A172 (cell line): ENCODE data around the gene TECPR2. TPM values are rescaled to one million over a fixed set of nuclear protein-coding genes. Genes with fewer than 3 reads are reported as not detected.
"Not testable (repeated sequence)": the region's sequence is repeated elsewhere in the genome, so short reads cannot be mapped to it uniquely, and the experiment has no call there.

Experiments used
- DNase-seq: peaks from one replicate; pipeline ENCODE4 v3.0.0-alpha.2; 2015; ENCODE audit warnings: low spot score
- total RNA-seq: library from RNA; depleted of rRNA; stranded (reverse); fragments of >200 nt; shearing (Covaris generic); gene quantifications from 2 replicates; pipeline ENCODE4 v1.2.3, GENCODE V29; 2014; rRNA removed

Gene TECPR2, protein sequence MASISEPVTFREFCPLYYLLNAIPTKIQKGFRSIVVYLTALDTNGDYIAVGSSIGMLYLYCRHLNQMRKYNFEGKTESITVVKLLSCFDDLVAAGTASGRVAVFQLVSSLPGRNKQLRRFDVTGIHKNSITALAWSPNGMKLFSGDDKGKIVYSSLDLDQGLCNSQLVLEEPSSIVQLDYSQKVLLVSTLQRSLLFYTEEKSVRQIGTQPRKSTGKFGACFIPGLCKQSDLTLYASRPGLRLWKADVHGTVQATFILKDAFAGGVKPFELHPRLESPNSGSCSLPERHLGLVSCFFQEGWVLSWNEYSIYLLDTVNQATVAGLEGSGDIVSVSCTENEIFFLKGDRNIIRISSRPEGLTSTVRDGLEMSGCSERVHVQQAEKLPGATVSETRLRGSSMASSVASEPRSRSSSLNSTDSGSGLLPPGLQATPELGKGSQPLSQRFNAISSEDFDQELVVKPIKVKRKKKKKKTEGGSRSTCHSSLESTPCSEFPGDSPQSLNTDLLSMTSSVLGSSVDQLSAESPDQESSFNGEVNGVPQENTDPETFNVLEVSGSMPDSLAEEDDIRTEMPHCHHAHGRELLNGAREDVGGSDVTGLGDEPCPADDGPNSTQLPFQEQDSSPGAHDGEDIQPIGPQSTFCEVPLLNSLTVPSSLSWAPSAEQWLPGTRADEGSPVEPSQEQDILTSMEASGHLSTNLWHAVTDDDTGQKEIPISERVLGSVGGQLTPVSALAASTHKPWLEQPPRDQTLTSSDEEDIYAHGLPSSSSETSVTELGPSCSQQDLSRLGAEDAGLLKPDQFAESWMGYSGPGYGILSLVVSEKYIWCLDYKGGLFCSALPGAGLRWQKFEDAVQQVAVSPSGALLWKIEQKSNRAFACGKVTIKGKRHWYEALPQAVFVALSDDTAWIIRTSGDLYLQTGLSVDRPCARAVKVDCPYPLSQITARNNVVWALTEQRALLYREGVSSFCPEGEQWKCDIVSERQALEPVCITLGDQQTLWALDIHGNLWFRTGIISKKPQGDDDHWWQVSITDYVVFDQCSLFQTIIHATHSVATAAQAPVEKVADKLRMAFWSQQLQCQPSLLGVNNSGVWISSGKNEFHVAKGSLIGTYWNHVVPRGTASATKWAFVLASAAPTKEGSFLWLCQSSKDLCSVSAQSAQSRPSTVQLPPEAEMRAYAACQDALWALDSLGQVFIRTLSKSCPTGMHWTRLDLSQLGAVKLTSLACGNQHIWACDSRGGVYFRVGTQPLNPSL (N-terminal part only)
- 2.4 and 7.1 TPM in 2 replicates for total RNA-seq

DNA sequence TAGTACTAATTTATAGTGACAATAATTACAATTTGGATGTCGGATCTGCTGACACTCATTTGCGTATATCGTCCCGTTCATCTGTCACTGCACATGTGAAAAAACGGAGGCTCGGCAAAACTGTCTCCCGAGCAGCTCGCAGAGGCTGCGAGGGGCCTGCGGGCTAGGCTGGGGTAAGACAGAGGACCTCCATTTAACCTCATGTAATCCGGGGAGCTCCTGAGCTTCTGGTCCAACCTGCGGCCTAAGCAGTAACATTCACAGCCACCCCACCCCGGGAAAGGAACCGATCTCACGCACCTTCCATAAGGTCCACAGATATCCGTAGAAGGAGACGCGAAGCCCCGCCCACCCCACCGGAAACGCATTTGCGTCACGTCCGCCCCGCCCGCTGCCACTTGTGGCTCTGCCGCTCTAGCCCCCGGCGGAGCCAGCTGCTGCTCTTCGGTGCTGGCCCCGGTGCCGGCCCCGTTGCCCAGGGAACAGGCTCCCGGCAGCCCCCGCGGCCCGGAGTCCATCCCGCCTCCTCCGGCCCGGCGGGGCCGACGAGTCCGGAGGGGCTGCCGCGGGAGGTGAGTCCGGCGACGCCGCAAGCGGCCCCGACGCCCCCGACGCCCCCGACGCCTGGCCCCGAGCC is at the start of gene TECPR2, which contains the start of gene CINP:
TSS of gene TECPR2 (plus strand) at position 397 of the 637 bp plus-strand sequence. CDS start 13,781 bp downstream, outside the sequence.
TSS of gene CINP (minus strand) at position 346 of the 637 bp plus-strand sequence. CDS start at position 307, 39 bp downstream.
- peak; percentile 75 for DNase-seq

DNA sequence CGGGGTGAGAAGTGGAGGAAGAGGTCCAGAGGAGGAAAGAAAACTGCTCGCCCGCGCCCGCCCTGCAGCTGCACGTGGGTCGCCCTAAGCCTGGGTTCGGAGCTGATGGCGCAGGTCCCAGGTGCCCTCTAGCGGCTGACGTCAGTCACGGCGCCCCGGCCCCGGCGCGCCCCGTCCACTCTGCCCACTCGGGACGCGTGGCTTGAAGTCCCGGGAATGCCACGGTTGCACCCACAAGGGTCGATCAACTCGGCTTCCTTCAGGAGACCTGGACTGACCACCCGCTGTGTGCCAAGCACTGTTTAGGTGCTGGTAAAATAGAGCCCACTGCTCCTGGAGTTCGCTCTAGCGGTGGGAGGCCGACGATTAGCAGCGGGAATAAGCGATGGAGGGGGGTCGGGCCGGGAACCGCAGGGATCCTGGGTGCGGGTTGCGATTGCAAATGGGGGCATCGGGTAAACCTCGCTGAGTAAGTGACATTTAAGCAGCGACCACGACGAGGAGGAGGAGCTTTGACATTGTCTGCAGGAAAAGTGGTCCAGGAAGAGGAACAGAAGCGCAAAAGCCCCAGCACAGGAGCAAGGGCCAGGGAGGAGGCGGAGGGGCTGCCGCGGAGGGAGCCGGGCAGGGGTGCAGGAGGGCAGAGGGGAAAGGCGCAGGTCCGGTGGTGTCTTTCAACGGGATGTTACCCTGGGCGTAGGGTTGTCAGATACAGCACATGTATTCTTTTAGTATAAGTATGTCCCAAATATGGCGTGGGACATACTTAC is 48.3 kb upstream of the TECPR2 start:
- DNase-seq: peak; percentile 56

DNA sequence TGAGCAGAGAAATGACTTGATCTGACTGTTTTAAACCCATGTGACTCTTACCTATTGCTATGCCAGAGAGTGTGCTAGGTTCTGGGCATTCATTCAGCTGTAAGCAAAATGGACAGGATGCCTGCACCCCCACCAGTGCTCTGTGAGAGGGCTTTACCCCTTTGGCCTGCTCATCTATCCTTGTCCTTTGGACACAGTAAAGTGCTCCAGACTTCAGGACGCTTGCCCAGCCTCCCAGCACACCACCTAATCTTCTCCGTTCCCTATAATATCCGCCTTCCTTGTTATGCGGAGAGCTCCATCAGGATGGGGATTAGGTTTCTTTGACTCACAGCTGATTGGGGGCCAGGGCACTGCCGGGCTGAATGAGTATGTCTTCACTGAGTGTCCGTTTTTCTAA is 47.6 kb upstream of the TECPR2 start:
- no peak for DNase-seq

DNA sequence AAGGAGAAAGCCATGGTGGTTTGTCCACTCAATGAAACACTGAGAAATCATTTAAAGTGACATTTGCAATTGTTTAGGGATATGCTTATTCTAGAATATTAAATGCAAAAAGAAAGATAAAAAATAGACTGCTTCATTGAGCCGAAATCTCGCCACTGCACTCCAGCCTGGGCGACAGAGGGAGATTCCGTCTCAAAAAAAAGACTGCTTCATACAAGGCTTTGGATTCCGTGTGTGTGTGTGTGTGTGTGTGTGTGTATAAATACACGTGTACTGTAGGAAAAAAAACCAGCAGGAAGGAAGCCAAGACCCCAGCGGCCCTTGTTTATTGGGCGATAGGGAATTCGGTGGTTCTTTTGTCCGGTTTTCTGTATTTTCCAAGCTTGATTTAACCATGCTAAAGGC is 46.4 kb upstream of the TECPR2 start:
- DNase-seq: peak; percentile 23

DNA sequence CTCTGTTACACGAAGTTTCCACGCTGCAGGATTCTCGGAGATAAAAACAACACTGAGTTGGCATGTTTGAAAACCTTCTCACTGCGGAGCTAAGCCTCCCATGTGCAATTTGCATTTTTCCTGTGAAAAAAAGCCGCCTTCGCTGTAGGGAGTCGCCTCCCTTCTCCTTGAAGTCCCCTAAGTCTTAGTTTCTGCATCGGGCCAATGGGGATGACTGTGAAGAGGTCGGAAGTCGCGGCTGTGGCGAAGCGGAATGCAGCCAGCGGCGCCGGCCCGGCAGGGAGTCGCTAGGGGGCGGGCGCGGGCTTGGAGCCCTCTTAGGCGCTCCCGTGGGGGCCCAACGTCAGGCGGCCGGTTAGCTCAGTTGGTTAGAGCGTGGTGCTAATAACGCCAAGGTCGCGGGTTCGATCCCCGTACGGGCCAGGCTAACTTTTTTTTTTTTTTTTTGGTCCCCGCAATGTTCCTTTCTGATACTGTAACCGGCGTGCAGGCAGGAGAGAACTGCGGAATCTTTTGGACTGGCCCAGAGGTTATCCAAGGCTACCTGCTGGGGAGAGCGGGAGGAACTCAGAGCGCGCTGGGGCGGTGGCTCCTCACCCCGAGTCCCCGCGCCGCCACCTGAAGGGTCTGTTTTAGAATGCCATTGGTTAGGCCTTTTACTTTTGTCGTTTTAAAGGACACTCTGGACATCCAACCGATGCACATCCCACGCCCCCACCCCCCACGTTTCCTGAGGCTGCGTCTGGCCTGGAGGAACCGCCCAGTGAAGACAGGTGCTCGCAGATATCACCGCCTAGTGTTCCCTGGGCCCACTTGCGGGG is 45.8 kb upstream of the TECPR2 start:
- peak; percentile 75 for DNase-seq

DNA sequence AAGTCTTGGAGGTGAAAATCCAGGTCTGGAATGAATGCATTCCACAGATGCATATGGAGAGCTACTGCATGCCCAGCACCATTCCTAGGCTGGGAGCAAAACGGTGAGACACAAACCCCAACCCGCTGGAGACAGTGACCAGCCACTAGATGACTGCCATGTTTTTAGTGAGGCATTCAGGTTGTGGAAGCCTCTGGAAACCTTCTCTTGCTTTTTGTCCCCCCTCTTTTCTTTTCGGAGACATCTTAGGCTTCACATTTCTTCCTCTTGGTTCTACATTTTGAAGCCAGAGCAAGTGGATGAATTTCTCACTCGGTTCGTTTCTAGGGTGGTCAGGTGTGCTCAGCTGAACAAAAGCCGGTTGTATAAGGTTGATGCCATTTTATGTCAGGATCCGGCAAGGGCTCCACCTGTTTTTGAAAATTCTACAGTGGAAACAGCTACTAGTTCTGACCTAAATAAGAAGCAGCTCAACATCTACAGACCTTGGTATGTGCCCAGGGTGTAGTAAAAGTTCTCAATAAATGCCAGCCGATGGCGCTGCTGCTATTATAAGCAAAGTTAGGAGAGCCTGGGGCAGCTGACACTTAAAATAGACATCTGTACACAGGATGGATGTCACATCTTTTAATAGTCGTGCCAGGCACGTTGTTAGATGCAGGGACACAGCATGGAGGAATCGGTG is 45.0 kb upstream of the TECPR2 start:
- DNase-seq: no peak

DNA sequence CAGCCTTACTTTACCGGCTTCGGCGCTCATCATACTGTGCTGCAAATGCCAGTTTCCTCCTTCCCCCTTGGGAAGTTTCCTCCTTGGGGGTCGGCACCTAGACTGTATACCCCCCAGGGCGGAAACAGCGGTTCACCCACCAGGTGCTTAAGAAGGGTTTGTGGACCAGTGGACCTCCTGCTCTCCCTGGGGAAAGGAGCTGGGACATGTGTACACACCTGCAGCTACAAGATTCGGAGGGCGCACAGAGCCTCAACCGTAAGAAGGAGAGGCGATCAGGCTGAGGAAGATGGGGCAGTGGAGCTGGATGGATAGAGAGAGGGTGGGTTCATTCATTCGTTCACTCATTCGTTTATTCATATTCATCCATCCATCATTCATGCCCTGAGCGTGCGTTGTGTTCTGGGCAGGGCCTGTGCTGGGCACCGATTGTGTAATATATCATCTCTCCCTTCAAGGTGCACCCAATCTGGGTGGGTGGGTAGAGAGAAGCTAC is 43.9 kb upstream of the TECPR2 start:
- no peak for DNase-seq

DNA sequence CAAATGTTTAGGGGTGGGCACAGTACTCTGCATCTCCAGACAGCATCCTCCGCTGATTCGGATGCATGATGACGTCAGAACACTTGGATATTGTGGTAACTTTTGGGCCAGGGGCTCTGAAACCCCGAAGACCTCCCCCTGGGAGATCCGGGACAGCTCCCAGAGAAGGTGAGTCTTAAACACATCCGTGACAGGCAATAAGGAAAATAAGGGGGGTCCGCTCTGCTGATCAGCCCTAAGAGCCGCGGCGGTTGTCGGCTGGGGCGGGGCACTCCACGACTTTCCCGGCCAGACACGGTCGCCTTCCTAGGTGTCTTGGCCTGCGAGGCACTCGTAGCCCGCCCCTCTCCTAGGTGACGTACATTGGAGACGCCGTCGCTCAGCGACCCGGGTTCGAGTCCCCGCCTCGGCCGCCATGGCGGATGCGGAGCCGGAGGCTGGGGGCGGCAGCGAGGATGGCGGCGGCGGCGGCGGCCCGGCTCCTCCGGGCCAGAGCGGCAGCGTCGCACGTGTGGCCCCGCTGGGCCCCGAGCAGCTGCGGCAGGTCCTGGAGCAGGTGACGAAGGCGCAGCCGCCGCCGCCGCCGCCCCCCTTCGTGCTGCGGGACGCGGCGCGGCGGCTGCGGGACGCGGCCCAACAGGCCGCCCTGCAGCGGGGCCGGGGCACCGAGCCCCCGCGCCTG is 43.2 kb upstream of the TECPR2 start, which contains the start of gene ZNF839:
TSS of gene ZNF839 (plus strand) at position 396 of the 682 bp plus-strand sequence. CDS start at position 416, 20 bp downstream.
- peak; percentile 64 for DNase-seq

DNA sequence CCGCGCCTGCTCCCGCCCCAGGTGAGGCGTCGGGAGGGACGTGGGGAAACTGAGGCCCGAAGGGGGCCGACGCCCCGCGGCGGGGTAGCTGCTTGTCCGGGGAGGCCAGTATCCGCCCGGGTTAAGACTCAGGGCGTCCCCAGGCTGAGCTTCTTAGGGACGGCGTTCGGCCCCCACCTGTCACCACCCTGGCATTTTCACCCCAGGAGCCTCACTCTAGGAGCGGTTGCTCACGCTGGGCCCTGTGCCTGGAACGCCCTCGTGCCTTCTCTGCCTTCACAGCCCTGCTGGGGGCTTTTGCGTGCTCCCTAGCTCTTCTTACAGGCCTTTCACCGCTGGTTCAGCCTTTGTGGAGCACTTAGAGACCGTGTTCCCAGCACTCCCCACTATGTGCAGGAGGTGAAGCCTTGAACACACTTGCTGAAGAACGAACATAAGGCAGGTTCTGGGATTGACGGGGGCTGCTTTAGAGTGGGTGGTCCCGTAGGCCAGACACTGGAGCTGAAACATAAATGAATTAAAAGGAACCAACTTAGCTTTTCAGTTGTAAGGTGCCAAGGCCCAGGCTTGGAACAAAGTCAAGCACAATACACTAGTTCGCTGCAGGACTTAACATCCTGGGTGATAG is 42.6 kb upstream of the TECPR2 start:
- DNase-seq: no peak

DNA sequence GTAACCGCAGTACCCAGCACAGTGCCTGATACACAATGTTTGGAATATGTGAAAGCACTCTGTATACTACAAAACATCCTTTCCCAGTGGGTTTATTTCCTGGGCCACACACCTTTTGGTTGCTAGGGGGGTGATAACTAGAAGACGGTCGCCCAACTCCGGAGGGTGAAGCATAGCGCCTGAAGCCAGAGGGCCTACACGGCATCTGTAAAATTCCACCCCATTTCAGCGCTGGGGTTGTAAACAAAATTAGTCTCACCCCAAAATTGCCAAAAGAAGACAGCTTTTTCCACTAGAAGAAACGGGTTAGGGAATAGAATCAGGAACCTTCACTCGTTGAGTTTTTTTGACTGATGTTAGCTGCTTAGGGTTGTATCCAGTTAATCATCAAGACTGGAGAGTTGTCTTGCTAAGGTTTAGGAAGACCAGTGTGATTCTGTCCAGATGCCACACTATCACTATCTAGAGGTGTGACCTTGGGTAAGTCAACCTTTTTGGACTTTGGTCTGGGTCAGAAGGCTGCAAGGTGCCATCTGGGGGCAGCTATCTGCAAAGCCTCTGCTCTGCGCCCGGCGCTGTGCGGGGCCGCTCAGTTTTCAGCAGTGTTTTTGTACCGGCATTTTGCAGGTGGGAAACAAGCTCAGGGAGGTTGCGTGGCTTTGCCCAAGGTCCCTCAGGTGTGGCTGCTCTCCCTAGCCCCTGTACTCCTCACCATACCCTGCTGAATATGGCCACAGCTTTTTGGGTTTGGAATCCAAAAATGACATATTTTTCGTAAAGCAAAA is 41.9 kb upstream of the TECPR2 start:
- DNase-seq: no peak

DNA sequence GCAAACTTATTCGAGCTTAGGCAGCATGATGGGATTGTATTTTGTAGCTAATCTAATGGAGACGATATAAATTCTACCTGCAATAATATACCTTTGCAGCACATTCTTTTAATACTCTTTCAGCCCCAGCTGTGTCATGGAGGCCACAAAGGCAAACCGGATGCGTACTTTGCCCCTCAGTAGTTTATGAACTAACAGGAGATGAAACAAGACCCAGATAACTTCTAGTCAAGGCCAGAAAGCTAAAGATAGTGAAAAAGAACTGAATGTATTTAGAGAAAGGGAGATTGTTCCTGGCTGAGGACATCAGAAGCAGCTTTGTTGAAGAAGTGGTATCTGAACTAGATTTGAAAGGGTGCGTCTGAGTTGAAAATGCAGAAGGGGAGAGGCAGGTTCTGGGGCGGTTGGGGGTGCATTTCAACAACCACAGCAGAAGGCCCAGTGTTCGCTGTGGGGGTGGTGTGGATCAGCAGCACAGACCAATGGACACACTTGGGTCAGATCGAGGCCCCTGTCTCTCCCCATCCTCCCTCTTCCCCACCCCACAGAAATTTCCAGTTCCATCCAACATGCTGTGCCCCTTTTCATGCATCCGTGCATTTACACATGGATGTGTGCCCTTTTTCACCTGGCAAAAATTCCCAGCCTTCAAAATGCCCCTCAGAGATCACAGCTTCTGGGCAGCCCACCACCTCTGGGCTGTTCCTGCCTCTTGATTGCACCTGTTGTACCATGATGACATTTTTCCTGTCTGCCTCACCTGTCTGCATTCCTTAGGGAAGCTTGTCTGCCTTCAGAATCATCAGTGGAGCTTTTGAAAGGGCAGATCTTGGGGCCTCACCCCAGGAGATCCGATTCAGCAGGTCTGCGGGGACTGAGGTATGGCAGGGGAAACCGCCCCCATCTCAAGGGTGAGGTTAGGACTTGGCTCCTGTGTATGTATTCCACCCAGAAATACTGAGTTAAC is 41.0 kb upstream of the TECPR2 start:
- DNase-seq: no peak

DNA sequence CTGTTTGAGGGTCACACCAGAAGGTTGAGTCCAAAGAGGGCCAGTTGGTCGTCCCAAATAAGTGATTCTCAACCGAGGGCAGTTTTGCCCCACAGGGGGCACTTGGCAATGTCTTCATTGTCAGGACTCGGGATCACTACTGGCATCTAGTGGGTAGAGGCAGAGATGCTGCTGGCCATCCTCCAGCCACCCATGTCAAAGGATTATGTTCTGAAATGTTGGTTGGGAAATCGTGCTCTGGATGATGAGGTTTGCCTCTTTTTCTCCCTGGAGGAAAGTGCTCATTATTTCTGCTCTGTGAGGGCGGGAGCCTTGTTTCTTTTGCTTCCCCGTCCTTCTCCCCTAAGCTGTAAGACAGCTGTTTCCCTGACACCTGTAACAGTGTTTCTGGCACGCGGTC is 39.6 kb upstream of the TECPR2 start:
- DNase-seq: peak; percentile 65

DNA sequence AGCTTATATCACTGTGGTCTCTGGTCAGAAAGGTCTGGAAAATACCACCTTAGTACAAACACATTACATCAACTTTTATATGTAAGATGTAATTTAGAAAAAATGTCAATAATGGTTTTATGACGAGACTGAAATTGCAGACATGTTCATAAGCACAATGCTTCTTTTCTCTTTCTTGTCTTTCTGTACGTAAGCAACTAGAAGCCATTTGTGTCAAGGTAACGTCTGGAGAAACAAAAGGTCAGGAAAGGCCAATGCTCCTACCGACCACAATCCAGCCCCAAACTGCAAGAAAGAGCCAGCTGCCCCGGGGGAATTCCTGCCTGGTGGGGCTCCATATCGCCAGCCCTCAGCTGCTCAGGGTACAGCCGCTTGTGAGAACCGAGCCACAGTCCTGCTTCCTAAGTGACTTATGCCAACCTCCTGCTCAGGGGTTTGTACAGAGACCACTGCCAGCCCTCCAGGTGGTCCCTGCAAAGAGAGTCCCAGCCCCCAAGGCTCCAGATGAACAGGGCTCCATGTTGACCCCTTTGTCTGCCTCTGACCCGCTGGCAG is 36.9 kb upstream of the TECPR2 start:
- DNase-seq: no peak

DNA sequence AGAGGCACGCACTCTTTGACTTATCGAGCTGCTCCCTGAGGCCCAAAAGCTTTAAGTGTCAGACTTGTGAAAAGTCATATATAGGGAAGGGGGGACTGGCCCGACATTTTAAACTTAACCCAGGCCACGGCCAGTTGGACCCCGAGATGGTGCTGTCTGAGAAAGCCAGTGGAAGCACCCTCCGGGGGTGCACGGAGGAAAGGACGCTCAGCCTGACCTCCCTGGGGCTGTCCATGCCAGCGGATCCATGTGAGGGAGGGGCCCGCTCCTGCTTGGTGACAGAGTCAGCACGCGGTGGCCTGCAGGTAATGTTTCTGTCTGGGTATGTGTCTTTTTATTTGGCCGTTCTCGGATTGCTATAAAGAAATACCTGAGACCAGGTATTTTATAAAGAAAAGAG is 36.2 kb upstream of the TECPR2 start:
- no peak for DNase-seq

DNA sequence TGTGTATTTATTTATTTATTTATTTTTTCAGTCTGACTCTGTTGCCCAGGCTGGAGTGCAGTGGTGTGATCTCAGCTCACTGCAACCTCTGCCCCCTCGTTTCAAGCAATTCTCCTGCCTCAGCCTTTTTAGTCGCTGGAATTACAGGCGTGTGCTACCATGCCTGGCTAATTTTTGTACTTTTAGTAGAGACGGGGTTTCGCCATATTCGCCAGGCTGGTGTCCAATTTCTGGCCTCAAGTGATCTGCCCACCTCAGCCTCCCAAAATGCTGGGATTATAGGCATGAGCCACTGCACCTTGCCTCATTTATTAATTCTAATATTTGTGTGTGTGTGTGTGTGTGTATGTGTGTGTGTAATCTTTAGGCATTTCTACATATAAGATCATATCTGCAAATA is 33.4 kb upstream of the TECPR2 start:
- not testable (repeated sequence) for DNase-seq
